Mesendoderm (in vitro differentiated cells): ENCODE data around the gene ARMC9.

Experiments
- DNase-seq: peaks from one replicate; pipeline ENCODE4 v3.0.0; 2013
- H2AK5ac ChIP-seq: 2 replicates; pipeline ENCODE4 v1.6.1; 2013; ENCODE audit warnings: low read length, inconsistent platforms
- H2BK120ac ChIP-seq: 2 replicates; pipeline ENCODE4 v1.6.1; 2013; ENCODE audit warnings: low read depth, mild to moderate bottlenecking, low read length, moderate library complexity, mixed read lengths
- H2BK15ac ChIP-seq: replicated peaks from 2 replicates; pipeline ENCODE4 v1.6.1; 2013; ENCODE audit warnings: low read depth, mild to moderate bottlenecking, moderate library complexity
- H2BK5ac ChIP-seq: 2 replicates; pipeline ENCODE4 v1.6.1; 2013; ENCODE audit warnings: low read length, inconsistent platforms
- H3K18ac ChIP-seq: 2 replicates; pipeline ENCODE4 v1.6.1; 2013; ENCODE audit warnings: mild to moderate bottlenecking, low read length, mixed read lengths
- H3K23ac ChIP-seq: one replicate; pipeline ENCODE4 v1.6.1; 2013; ENCODE audit warnings: low read length
- H3K27ac ChIP-seq: 2 replicates; pipeline ENCODE4 v1.5.1; 2013; ENCODE audit warnings: low read depth, mild to moderate bottlenecking, inconsistent platforms, low read length, moderate library complexity
- H3K27me3 ChIP-seq: 2 replicates; pipeline ENCODE4 v1.6.1; 2013; ENCODE audit warnings: low read length, control low read depth, mild to moderate bottlenecking, inconsistent platforms; ENCODE audit not compliant: insufficient read depth, poor library complexity
- H3K36me3 ChIP-seq: 2 replicates; pipeline ENCODE4 v1.6.1; 2013; ENCODE audit warnings: low read length, inconsistent platforms; ENCODE audit not compliant: control insufficient read depth, insufficient read depth
- H3K4ac ChIP-seq: one replicate; pipeline ENCODE4 v1.6.1; 2013; ENCODE audit warnings: low read depth, mild to moderate bottlenecking, low read length, moderate library complexity
- H3K4me1 ChIP-seq: 2 replicates; pipeline ENCODE4 v1.6.1; 2013; ENCODE audit warnings: low read depth, low read length, inconsistent platforms; ENCODE audit not compliant: control insufficient read depth
- H3K4me2 ChIP-seq: 2 replicates; pipeline ENCODE4 v1.6.1; 2013; ENCODE audit warnings: low read length
- H3K4me3 ChIP-seq: 2 replicates; pipeline ENCODE4 v1.5.1; 2013; ENCODE audit warnings: mild to moderate bottlenecking, low read length
- H3K56ac ChIP-seq: one replicate; pipeline ENCODE4 v1.6.1; 2013; ENCODE audit warnings: low read length
- H3K79me1 ChIP-seq: 2 replicates; pipeline ENCODE4 v1.6.1; 2013; ENCODE audit warnings: low read length, inconsistent platforms
- H3K79me2 ChIP-seq: 2 replicates; pipeline ENCODE4 v1.6.1; 2013; ENCODE audit warnings: mild to moderate bottlenecking, low read length; ENCODE audit not compliant: control insufficient read depth, insufficient read depth
- H3K9ac ChIP-seq: 2 replicates; pipeline ENCODE4 v1.6.1; 2013; ENCODE audit warnings: low read length, inconsistent platforms
- H4K5ac ChIP-seq: one replicate; pipeline ENCODE4 v1.6.1; 2013; ENCODE audit warnings: low read length
- H4K8ac ChIP-seq: one replicate; pipeline ENCODE4 v1.6.1; 2013; ENCODE audit warnings: low read depth, mild to moderate bottlenecking, control low read depth, low read length, moderate library complexity
- WGBS: extraction: QIAGEN DNeasy Blood & Tissue Kit; methylation state at CpG from one replicate; pipeline ENCODE4 v1.1.7; 2013; ENCODE audit warnings: low lambda C conversion rate, missing lambda C conversion rate; ENCODE audit not compliant: insufficient coverage; ENCODE audit errors: extremely low coverage; 5-methylcytosine and 5-hydroxymethylcytosine counted together

Gene ARMC9

GRCh38 chr2:231184319-231184718 is 14.1 kb upstream of the ARMC9 start:
- H2BK15ac ChIP-seq = no peak overlapping the region
- H3K9ac ChIP-seq = no peak overlapping the region
- no peak overlapping the region for H2AK5ac ChIP-seq
- no peak overlapping the region for H3K18ac ChIP-seq
- no peak for DNase-seq
- no peaks in the 10 kb centered on the region for H3K27me3 ChIP-seq
- no peak overlapping the region for H3K4me2 ChIP-seq
- no peaks in the 10 kb centered on the region for H3K79me1 ChIP-seq
- no peak overlapping the region for H4K8ac ChIP-seq
- H3K23ac ChIP-seq = no peak overlapping the region
- H3K36me3 ChIP-seq = no peaks in the 10 kb centered on the region
- no peak overlapping the region for H3K27ac ChIP-seq
- no peak overlapping the region for H2BK5ac ChIP-seq
- no peak overlapping the region for H4K5ac ChIP-seq
- no peak overlapping the region for H2BK120ac ChIP-seq
- no peak overlapping the region for H3K56ac ChIP-seq
- no peak overlapping the region for H3K4ac ChIP-seq
- no peak overlapping the region for H3K4me3 ChIP-seq
- H3K4me1 ChIP-seq = no peaks in the 10 kb centered on the region
- no peaks in the 10 kb centered on the region for H3K79me2 ChIP-seq
- no CpG with 5 or more reads among the region's 4 CpGs for WGBS

GRCh38 chr2:231185050-231185725 is 13.2 kb upstream of the ARMC9 start:
- Histone ChIP-seq H4K8ac (no peak overlapping the region), H3K27me3 (no peaks in the 10 kb centered on the region), H3K4me3 (no peak overlapping the region), H2BK15ac (no peak overlapping the region), H2AK5ac (no peak overlapping the region), H2BK120ac (no peak overlapping the region), H2BK5ac (no peak overlapping the region), H3K9ac (no peak overlapping the region), H3K18ac (no peak overlapping the region), H3K4ac (no peak overlapping the region), H3K79me2 (no peaks in the 10 kb centered on the region), H3K36me3 (no peaks in the 10 kb centered on the region), H4K5ac (no peak overlapping the region), H3K56ac (no peak overlapping the region), H3K4me1 (no peaks in the 10 kb centered on the region), H3K27ac (no peak overlapping the region), H3K79me1 (no peaks in the 10 kb centered on the region), H3K4me2 (no peak overlapping the region), H3K23ac (no peak overlapping the region)
- WGBS = no CpG with 5 or more reads among the region's 11 CpGs
- DNase-seq = no peak

- WGBS = no CpG with 5 or more reads among the region's 4 CpGs
- Histone ChIP-seq H2BK15ac (no peak overlapping the region), H3K27ac (no peak overlapping the region), H3K79me1 (no peaks in the 10 kb centered on the region), H3K4ac (no peak overlapping the region), H3K36me3 (no peaks in the 10 kb centered on the region), H2BK120ac (no peak overlapping the region), H3K23ac (no peak overlapping the region), H3K18ac (no peak overlapping the region), H3K4me3 (no peak overlapping the region), H3K79me2 (no peaks in the 10 kb centered on the region), H3K4me1 (peaks cover 2% of the 10 kb centered on the region), H2AK5ac (no peak overlapping the region), H3K27me3 (no peaks in the 10 kb centered on the region), H3K4me2 (no peak overlapping the region), H3K9ac (no peak overlapping the region), H4K8ac (no peak overlapping the region), H2BK5ac (no peak overlapping the region), H3K56ac (no peak overlapping the region), H4K5ac (no peak overlapping the region)
- no peak for DNase-seq
Measured at GRCh38 chr2:231185886-231186285, 12.5 kb upstream of the ARMC9 start.

- Histone ChIP-seq H2AK5ac (no peak overlapping the region), H3K9ac (no peak overlapping the region), H2BK120ac (no peak overlapping the region), H3K18ac (no peak overlapping the region), H3K27ac (no peak overlapping the region), H3K79me2 (no peaks in the 10 kb centered on the region), H3K27me3 (no peaks in the 10 kb centered on the region), H3K79me1 (no peaks in the 10 kb centered on the region), H4K5ac (no peak overlapping the region), H3K56ac (no peak overlapping the region), H4K8ac (no peak overlapping the region), H2BK15ac (no peak overlapping the region), H3K23ac (no peak overlapping the region), H3K4me1 (peaks cover 2% of the 10 kb centered on the region), H3K4ac (no peak overlapping the region), H3K4me2 (no peak overlapping the region), H3K36me3 (no peaks in the 10 kb centered on the region), H3K4me3 (no peak overlapping the region), H2BK5ac (no peak overlapping the region)
- WGBS = no CpG with 5 or more reads among the region's 7 CpGs
- DNase-seq = no peak
Measured at GRCh38 chr2:231186325-231186724, 12.1 kb upstream of the ARMC9 start.

GRCh38 chr2:231187736-231188505 is 10.5 kb upstream of the ARMC9 start:
- no peak overlapping the region for H3K4me3 ChIP-seq
- H3K4me2 ChIP-seq = no peak overlapping the region
- H3K4me1 ChIP-seq = peaks cover 9% of the 10 kb centered on the region
- no peak overlapping the region for H3K18ac ChIP-seq
- no peak overlapping the region for H3K27ac ChIP-seq
- no peak overlapping the region for H3K4ac ChIP-seq
- H3K9ac ChIP-seq = no peak overlapping the region
- no peak overlapping the region for H2BK15ac ChIP-seq
- H3K27me3 ChIP-seq = no peaks in the 10 kb centered on the region
- H3K56ac ChIP-seq = no peak overlapping the region
- no peaks in the 10 kb centered on the region for H3K79me2 ChIP-seq
- H2BK120ac ChIP-seq = no peak overlapping the region
- H4K8ac ChIP-seq = no peak overlapping the region
- no peak overlapping the region for H2BK5ac ChIP-seq
- H3K23ac ChIP-seq = no peak overlapping the region
- H4K5ac ChIP-seq = no peak overlapping the region
- no peak overlapping the region for H2AK5ac ChIP-seq
- DNase-seq = no peak
- WGBS = no CpG with 5 or more reads among the region's 18 CpGs
- H3K79me1 ChIP-seq = no peaks in the 10 kb centered on the region
- no peaks in the 10 kb centered on the region for H3K36me3 ChIP-seq
